ENCODE data around the gene CACNA1D.

CACNA1D gene

DNA sequence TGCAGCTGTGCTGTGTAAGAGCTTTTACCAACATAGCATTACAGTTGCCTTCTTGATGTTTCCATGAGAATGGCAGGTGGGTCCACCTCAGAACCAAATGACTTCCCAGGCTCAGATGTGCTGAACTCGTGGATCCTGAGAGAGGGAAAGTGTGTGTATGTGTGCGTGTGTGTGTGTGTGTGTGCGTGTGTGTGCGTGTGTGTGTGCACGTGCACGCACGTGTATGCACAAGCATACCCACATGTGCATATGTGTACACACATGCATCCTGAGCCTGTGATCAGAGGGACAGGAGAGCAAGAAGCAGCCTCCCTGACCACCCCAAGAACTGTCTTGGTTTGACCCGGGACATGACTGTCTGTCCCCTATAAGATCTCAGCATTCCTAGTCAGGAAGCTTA lies 303.7 kb downstream of the CACNA1D start:
- no peak overlapping the region for H3K27ac ChIP-seq (replicated peaks; ENCODE audit: low read length)
- H3K14ac ChIP-seq (ENCODE audit: low read length), result no peak overlapping the region
- no peaks in the 10 kb centered on the region for H3K9me3 ChIP-seq (replicated peaks in 1 of 2; ENCODE audit: control insufficient read depth in 2 of 2, insufficient read depth in 1 of 2, low read depth in 1 of 2, low read length in 2 of 2)
- no peak overlapping the region for H2BK15ac ChIP-seq (ENCODE audit: low read length)
- H4K8ac ChIP-seq (ENCODE audit: low read depth, low read length), result no peak overlapping the region
- H2AFZ ChIP-seq (ENCODE audit: low read length), result no peak overlapping the region
- H3K9ac ChIP-seq (ENCODE audit: low read depth, low read length, poor library complexity), result no peak overlapping the region
- no peak overlapping the region for H4K91ac ChIP-seq (ENCODE audit: low read depth, low read length, poor library complexity)
- no peak overlapping the region for H2BK120ac ChIP-seq (ENCODE audit: low read depth, low read length)
- no CpG with 5 or more reads among the region's 8 CpGs for WGBS, 2 donors (ENCODE audit: extremely low coverage in 2 of 2, insufficient read length in 2 of 2, insufficient replicate concordance in 1 of 2)
- H3K23ac ChIP-seq (ENCODE audit: low read depth, low read length, poor library complexity), result no peak overlapping the region
- H3K27me3 ChIP-seq (ENCODE audit: control insufficient read depth in 3 of 3, insufficient read depth in 3 of 3, low read depth in 1 of 3, low read length in 3 of 3), result no peaks in the 10 kb centered on the region
- H3K4ac ChIP-seq (ENCODE audit: low read length), result no peak overlapping the region
- DNase-seq (ENCODE audit: low spot score), result no peak
- H2BK12ac ChIP-seq (ENCODE audit: low read length), result no peak overlapping the region
- H3K4me1 ChIP-seq (ENCODE audit: control insufficient read depth in 2 of 2, insufficient read depth in 1 of 2, low read depth in 1 of 2, low read length in 2 of 2), result peaks cover 12 to 20% of the 10 kb centered on the region in 2 donors
- no peak overlapping the region for H2BK5ac ChIP-seq (ENCODE audit: low read length)
- H3K36me3 ChIP-seq (replicated peaks in 1 of 2; ENCODE audit: control insufficient read depth in 2 of 2, insufficient read depth in 2 of 2, low read length in 2 of 2), result no peaks in the 10 kb centered on the region
- no peak overlapping the region for H3K18ac ChIP-seq (ENCODE audit: low read length)
- H3K4me2 ChIP-seq (ENCODE audit: insufficient read depth, low read length, poor library complexity, severe bottlenecking), result no peak overlapping the region
- no peaks in the 10 kb centered on the region for H3K79me1 ChIP-seq (ENCODE audit: low read depth, low read length)
- peak overlapping the region in 1 of 2 donors; percentile 66 for H3K4me3 ChIP-seq (ENCODE audit: low read length in 2 of 2)
- H2AK5ac ChIP-seq (ENCODE audit: low read depth, low read length), result no peak overlapping the region

DNA sequence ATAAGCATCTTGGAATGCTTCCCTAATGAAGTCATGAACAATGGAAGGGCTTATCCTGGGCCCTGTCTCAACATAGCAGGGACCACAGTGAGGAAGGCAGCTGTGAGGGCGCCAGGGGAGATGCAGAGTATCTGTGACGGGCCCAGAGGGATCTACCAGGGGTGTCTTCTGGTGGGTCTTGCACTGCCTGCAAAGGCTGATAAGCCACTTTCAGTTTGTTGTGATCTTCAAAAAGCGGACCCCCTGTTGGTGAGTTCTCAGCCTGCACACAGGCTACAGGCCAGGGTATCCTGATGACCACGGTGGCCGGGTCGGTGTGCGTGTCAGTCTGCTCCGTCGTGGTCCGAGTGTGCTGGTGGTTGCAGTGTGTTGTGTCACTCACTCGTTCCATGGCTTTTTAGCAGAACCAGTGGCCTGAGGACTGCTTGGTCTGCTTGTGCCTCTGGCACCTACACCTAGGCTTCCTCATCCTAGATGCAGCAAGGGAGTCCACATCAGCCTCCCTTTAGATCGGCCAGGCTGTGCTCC lies 305.0 kb downstream of the CACNA1D start:
- Histone ChIP-seq H2AK5ac (ENCODE audit: low read depth, low read length) (peak overlapping the region; percentile 23), H3K79me1 (ENCODE audit: low read depth, low read length) (no peaks in the 10 kb centered on the region), H3K4me3 (ENCODE audit: low read length in 2 of 2) (no peak overlapping the region), H3K4ac (ENCODE audit: low read length) (no peak overlapping the region), H2BK120ac (ENCODE audit: low read depth, low read length) (no peak overlapping the region), H3K36me3 (replicated peaks in 1 of 2; ENCODE audit: control insufficient read depth in 2 of 2, insufficient read depth in 2 of 2, low read length in 2 of 2) (no peaks in the 10 kb centered on the region), H2BK5ac (ENCODE audit: low read length) (no peak overlapping the region), H2BK15ac (ENCODE audit: low read length) (no peak overlapping the region), H3K18ac (ENCODE audit: low read length) (no peak overlapping the region), H4K91ac (ENCODE audit: low read depth, low read length, poor library complexity) (no peak overlapping the region), H3K23ac (ENCODE audit: low read depth, low read length, poor library complexity) (no peak overlapping the region), H2BK12ac (ENCODE audit: low read length) (no peak overlapping the region), H3K9me3 (replicated peaks in 1 of 2; ENCODE audit: control insufficient read depth in 2 of 2, insufficient read depth in 1 of 2, low read depth in 1 of 2, low read length in 2 of 2) (no peaks in the 10 kb centered on the region), H3K9ac (ENCODE audit: low read depth, low read length, poor library complexity) (no peak overlapping the region), H3K27ac (replicated peaks; ENCODE audit: low read length) (no peak overlapping the region), H2AFZ (ENCODE audit: low read length) (no peak overlapping the region), H4K8ac (ENCODE audit: low read depth, low read length) (no peak overlapping the region), H3K27me3 (ENCODE audit: control insufficient read depth in 3 of 3, insufficient read depth in 3 of 3, low read depth in 1 of 3, low read length in 3 of 3) (no peaks in the 10 kb centered on the region), H3K4me1 (ENCODE audit: control insufficient read depth in 2 of 2, insufficient read depth in 1 of 2, low read depth in 1 of 2, low read length in 2 of 2) (peaks cover 17 to 26% of the 10 kb centered on the region in 2 donors), H3K4me2 (ENCODE audit: insufficient read depth, low read length, poor library complexity, severe bottlenecking) (no peak overlapping the region), H3K14ac (ENCODE audit: low read length) (no peak overlapping the region)
- DNase-seq (ENCODE audit: low spot score), result no peak
- WGBS, 2 donors (ENCODE audit: extremely low coverage in 2 of 2, insufficient read length in 2 of 2, insufficient replicate concordance in 1 of 2), result no CpG with 5 or more reads among the region's 12 CpGs

GRCh38 chr3:53800041-53800906 lies 305.9 kb downstream of the CACNA1D start:
- Histone ChIP-seq H2BK15ac (ENCODE audit: low read length) (no peak overlapping the region), H3K23ac (ENCODE audit: low read depth, low read length, poor library complexity) (no peak overlapping the region), H3K4me1 (ENCODE audit: control insufficient read depth in 2 of 2, insufficient read depth in 1 of 2, low read depth in 1 of 2, low read length in 2 of 2) (peaks cover 22 to 25% of the 10 kb centered on the region in 2 donors), H3K4me2 (ENCODE audit: insufficient read depth, low read length, poor library complexity, severe bottlenecking) (no peak overlapping the region), H3K79me1 (ENCODE audit: low read depth, low read length) (no peaks in the 10 kb centered on the region), H4K8ac (ENCODE audit: low read depth, low read length) (no peak overlapping the region), H3K9me3 (replicated peaks in 1 of 2; ENCODE audit: control insufficient read depth in 2 of 2, insufficient read depth in 1 of 2, low read depth in 1 of 2, low read length in 2 of 2) (no peaks in the 10 kb centered on the region), H2BK120ac (ENCODE audit: low read depth, low read length) (no peak overlapping the region), H3K27me3 (ENCODE audit: control insufficient read depth in 3 of 3, insufficient read depth in 3 of 3, low read depth in 1 of 3, low read length in 3 of 3) (no peaks in the 10 kb centered on the region), H2AK5ac (ENCODE audit: low read depth, low read length) (no peak overlapping the region), H2BK12ac (ENCODE audit: low read length) (no peak overlapping the region), H3K14ac (ENCODE audit: low read length) (no peak overlapping the region), H3K9ac (ENCODE audit: low read depth, low read length, poor library complexity) (no peak overlapping the region), H4K91ac (ENCODE audit: low read depth, low read length, poor library complexity) (no peak overlapping the region), H2BK5ac (ENCODE audit: low read length) (no peak overlapping the region), H2AFZ (ENCODE audit: low read length) (no peak overlapping the region), H3K4ac (ENCODE audit: low read length) (no peak overlapping the region), H3K36me3 (replicated peaks in 1 of 2; ENCODE audit: control insufficient read depth in 2 of 2, insufficient read depth in 2 of 2, low read length in 2 of 2) (no peaks in the 10 kb centered on the region), H3K27ac (replicated peaks; ENCODE audit: low read length) (no peak overlapping the region), H3K4me3 (ENCODE audit: low read length in 2 of 2) (no peak overlapping the region), H3K18ac (ENCODE audit: low read length) (no peak overlapping the region)
- WGBS, 2 donors (ENCODE audit: extremely low coverage in 2 of 2, insufficient read length in 2 of 2, insufficient replicate concordance in 1 of 2), result no CpG with 5 or more reads among the region's 16 CpGs
- no peak for DNase-seq (ENCODE audit: low spot score)

DNA sequence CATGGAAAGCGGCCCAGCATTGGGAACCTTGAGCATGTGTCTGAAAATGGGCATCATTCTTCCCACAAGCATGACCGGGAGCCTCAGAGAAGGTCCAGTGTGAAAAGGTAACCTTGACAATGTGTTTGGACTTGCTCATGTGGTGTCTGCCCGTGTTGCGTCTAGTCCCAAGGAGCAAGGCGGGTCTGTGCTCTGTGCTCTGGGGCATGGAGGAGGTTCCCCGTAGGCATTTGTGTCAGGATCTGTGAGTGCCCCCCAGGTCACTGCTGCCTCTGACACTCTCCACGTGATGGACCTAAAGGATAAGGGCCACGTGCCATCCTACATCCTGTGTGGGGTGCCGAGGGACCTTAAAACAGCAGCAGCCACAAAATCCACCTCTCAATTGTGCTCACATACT lies 306.9 kb downstream of the CACNA1D start:
- no peak overlapping the region for H2BK120ac ChIP-seq (ENCODE audit: low read depth, low read length)
- no peaks in the 10 kb centered on the region for H3K36me3 ChIP-seq (replicated peaks in 1 of 2; ENCODE audit: control insufficient read depth in 2 of 2, insufficient read depth in 2 of 2, low read length in 2 of 2)
- H2BK15ac ChIP-seq (ENCODE audit: low read length), result no peak overlapping the region
- no peak overlapping the region for H2AFZ ChIP-seq (ENCODE audit: low read length)
- no peak overlapping the region for H3K27ac ChIP-seq (replicated peaks; ENCODE audit: low read length)
- no peak overlapping the region for H3K4ac ChIP-seq (ENCODE audit: low read length)
- H3K4me3 ChIP-seq (ENCODE audit: low read length in 2 of 2), result no peak overlapping the region
- no peaks in the 10 kb centered on the region for H3K27me3 ChIP-seq (ENCODE audit: control insufficient read depth in 3 of 3, insufficient read depth in 3 of 3, low read depth in 1 of 3, low read length in 3 of 3)
- no peak overlapping the region for H3K4me2 ChIP-seq (ENCODE audit: insufficient read depth, low read length, poor library complexity, severe bottlenecking)
- no peak overlapping the region for H2BK12ac ChIP-seq (ENCODE audit: low read length)
- peaks cover 16 to 20% of the 10 kb centered on the region in 2 donors for H3K4me1 ChIP-seq (ENCODE audit: control insufficient read depth in 2 of 2, insufficient read depth in 1 of 2, low read depth in 1 of 2, low read length in 2 of 2)
- no peaks in the 10 kb centered on the region for H3K9me3 ChIP-seq (replicated peaks in 1 of 2; ENCODE audit: control insufficient read depth in 2 of 2, insufficient read depth in 1 of 2, low read depth in 1 of 2, low read length in 2 of 2)
- no peak overlapping the region for H3K18ac ChIP-seq (ENCODE audit: low read length)
- H4K91ac ChIP-seq (ENCODE audit: low read depth, low read length, poor library complexity), result no peak overlapping the region
- no peak overlapping the region for H4K8ac ChIP-seq (ENCODE audit: low read depth, low read length)
- H3K79me1 ChIP-seq (ENCODE audit: low read depth, low read length), result no peaks in the 10 kb centered on the region
- no CpG with 5 or more reads among the region's 9 CpGs for WGBS, 2 donors (ENCODE audit: extremely low coverage in 2 of 2, insufficient read length in 2 of 2, insufficient replicate concordance in 1 of 2)
- no peak overlapping the region for H3K14ac ChIP-seq (ENCODE audit: low read length)
- no peak overlapping the region for H3K23ac ChIP-seq (ENCODE audit: low read depth, low read length, poor library complexity)
- no peak overlapping the region for H2BK5ac ChIP-seq (ENCODE audit: low read length)
- no peak overlapping the region for H3K9ac ChIP-seq (ENCODE audit: low read depth, low read length, poor library complexity)
- no peak for DNase-seq (ENCODE audit: low spot score)
- H2AK5ac ChIP-seq (ENCODE audit: low read depth, low read length), result no peak overlapping the region

All from neuronal stem cell (in vitro differentiated cells).